Measurements from ENCODE around the gene ANO1. TPM values are rescaled to one million over a fixed set of nuclear protein-coding genes. Genes with fewer than 3 reads are reported as not detected.

ANO1 gene
- total and polyA plus RNA-seq, 4 donors = 7.8 to 64.8 (median 32.2) TPM

DNA sequence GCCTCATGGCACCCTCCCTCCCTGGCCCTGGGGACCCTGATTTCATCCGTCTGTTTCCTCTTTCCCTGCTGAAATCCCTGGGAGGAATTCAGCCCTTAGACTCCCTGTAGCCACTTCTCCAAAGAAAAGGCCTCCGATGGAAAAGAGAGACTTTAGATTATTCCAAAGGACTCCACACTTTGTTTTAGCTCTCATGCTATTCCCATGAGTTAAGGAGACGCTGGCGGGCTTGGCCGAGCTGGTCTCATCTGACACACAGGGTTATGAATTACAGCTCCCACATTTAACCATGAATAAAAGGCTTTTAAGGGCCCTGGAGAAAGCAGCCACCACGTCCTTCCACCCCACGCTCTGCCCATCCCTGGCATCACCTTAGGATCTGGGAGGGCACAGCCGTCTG, 57.0 kb downstream of the ANO1 start:
- Histone ChIP-seq H3K9me3 (ENCODE audit: control insufficient read depth in 4 of 4, low read length in 3 of 4) (no peaks in the 10 kb centered on the region), H3K27ac (ENCODE audit: low read depth in 1 of 2, low read length in 2 of 2) (no peak overlapping the region), H3K4me1 (ENCODE audit: control insufficient read depth in 4 of 4, insufficient read depth in 4 of 4, low read length in 3 of 4) (no peaks in the 10 kb centered on the region), H3K36me3 (ENCODE audit: control insufficient read depth in 4 of 4, insufficient read depth in 3 of 4, low read depth in 1 of 4, low read length in 3 of 4) (peaks cover 1 to 60% (median 21%) of the 10 kb centered on the region in 4 donors), H3K9ac (ENCODE audit: low read depth in 1 of 2, low read length in 2 of 2) (no peak overlapping the region), H3K4me3 (ENCODE audit: low read depth in 1 of 3, low read length in 3 of 3) (no peak overlapping the region), H3K27me3 (ENCODE audit: control insufficient read depth in 4 of 4, insufficient read depth in 4 of 4, low read length in 3 of 4) (no peaks in the 10 kb centered on the region)
- TF ChIP-seq YY1 (IDR thresholded peaks at IDR 0.05) (no peak), NR2F2 (IDR thresholded peaks at IDR 0.05) (no peak)
- no peak for DNase-seq (ENCODE audit: low spot score)
- 78% methylated on average over 8 of the region's 8 CpGs for WGBS

DNA sequence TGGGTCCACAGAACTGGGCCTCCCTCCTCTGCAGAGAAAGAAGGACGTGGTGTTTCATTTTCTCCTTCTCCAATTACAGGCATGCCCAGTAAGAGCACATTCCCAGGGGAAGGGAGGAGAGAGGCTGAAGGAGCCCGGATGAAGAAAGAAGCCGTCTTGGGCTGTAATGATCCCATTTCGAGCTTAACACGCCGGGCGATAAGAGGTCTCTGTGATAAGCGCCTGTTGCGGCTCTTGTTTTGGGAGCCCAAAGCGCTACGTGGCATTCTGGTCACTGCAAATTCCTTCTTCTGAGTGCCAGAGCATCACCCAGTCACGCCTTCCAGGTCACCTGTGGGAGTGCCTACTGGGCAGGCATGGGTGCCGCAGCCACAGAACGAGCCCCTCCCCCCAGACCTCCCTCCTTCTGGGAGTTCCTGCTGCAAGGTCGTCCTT, 57.5 kb downstream of the ANO1 start:
- Histone ChIP-seq H3K36me3 (ENCODE audit: control insufficient read depth in 4 of 4, insufficient read depth in 3 of 4, low read depth in 1 of 4, low read length in 3 of 4) (peaks cover 1 to 61% (median 22%) of the 10 kb centered on the region in 4 donors), H3K4me3 (ENCODE audit: low read depth in 1 of 3, low read length in 3 of 3) (no peak overlapping the region), H3K4me1 (ENCODE audit: control insufficient read depth in 4 of 4, insufficient read depth in 4 of 4, low read length in 3 of 4) (no peaks in the 10 kb centered on the region), H3K9me3 (ENCODE audit: control insufficient read depth in 4 of 4, low read length in 3 of 4) (no peaks in the 10 kb centered on the region), H3K27ac (ENCODE audit: low read depth in 1 of 2, low read length in 2 of 2) (no peak overlapping the region), H3K27me3 (ENCODE audit: control insufficient read depth in 4 of 4, insufficient read depth in 4 of 4, low read length in 3 of 4) (no peaks in the 10 kb centered on the region), H3K9ac (ENCODE audit: low read depth in 1 of 2, low read length in 2 of 2) (no peak overlapping the region)
- WGBS = 80% methylated on average over 15 of the region's 15 CpGs
- TF ChIP-seq NR2F2 (IDR thresholded peaks at IDR 0.05) (no peak), JUND (IDR thresholded peaks at IDR 0.05) (no peak), FOXA1 (IDR thresholded peaks at IDR 0.05) (no peak), RAD21 (IDR thresholded peaks at IDR 0.05) (no peak), GABPA (IDR thresholded peaks at IDR 0.05 in 1 of 2, conservative IDR thresholded peaks at IDR 0.05 in 1 of 2) (no peak), TAF1 (conservative IDR thresholded peaks at IDR 0.05) (no peak), EGR1 (IDR thresholded peaks at IDR 0.05; ENCODE audit: low read depth in 2 of 2) (no peak), YY1 (IDR thresholded peaks at IDR 0.05) (no peak)
- TF ChIP-seq, protein P1, sequence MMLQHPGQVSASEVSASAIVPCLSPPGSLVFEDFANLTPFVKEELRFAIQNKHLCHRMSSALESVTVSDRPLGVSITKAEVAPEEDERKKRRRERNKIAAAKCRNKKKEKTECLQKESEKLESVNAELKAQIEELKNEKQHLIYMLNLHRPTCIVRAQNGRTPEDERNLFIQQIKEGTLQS (IDR thresholded peaks at IDR 0.05) = no peak
- TF ChIP-seq, protein P2, sequence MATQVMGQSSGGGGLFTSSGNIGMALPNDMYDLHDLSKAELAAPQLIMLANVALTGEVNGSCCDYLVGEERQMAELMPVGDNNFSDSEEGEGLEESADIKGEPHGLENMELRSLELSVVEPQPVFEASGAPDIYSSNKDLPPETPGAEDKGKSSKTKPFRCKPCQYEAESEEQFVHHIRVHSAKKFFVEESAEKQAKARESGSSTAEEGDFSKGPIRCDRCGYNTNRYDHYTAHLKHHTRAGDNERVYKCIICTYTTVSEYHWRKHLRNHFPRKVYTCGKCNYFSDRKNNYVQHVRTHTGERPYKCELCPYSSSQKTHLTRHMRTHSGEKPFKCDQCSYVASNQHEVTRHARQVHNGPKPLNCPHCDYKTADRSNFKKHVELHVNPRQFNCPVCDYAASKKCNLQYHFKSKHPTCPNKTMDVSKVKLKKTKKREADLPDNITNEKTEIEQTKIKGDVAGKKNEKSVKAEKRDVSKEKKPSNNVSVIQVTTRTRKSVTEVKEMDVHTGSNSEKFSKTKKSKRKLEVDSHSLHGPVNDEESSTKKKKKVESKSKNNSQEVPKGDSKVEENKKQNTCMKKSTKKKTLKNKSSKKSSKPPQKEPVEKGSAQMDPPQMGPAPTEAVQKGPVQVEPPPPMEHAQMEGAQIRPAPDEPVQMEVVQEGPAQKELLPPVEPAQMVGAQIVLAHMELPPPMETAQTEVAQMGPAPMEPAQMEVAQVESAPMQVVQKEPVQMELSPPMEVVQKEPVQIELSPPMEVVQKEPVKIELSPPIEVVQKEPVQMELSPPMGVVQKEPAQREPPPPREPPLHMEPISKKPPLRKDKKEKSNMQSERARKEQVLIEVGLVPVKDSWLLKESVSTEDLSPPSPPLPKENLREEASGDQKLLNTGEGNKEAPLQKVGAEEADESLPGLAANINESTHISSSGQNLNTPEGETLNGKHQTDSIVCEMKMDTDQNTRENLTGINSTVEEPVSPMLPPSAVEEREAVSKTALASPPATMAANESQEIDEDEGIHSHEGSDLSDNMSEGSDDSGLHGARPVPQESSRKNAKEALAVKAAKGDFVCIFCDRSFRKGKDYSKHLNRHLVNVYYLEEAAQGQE (IDR thresholded peaks at IDR 0.05) = no peak
- no peak for DNase-seq (ENCODE audit: low spot score)

DNA sequence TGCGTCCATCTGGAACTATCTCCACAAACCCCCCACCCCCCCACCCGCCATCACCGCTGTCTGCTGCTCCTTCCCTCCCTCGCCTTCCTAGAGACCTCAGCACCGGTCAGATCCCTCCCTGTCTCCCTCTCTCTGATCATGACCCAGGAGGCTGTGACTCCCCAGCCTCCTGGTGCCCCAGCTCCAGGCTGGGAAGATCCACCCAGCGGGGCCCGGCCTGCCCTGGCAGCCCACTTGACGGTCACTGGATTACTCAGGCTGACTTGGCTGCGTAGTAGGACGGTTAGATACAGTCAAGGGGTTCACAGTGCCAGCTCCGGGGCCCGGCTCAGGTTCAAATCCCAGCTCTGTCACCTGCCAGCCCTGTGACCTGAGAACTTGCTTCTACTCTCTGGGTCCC, 59.3 kb downstream of the ANO1 start:
- Histone ChIP-seq H3K9ac (ENCODE audit: low read depth in 1 of 2, low read length in 2 of 2) (no peak overlapping the region), H3K4me3 (ENCODE audit: low read depth in 1 of 3, low read length in 3 of 3) (no peak overlapping the region), H3K27ac (ENCODE audit: low read depth in 1 of 2, low read length in 2 of 2) (no peak overlapping the region), H3K4me1 (ENCODE audit: control insufficient read depth in 4 of 4, insufficient read depth in 4 of 4, low read length in 3 of 4) (no peaks in the 10 kb centered on the region), H3K36me3 (ENCODE audit: control insufficient read depth in 4 of 4, insufficient read depth in 3 of 4, low read depth in 1 of 4, low read length in 3 of 4) (peaks cover 1 to 65% (median 21%) of the 10 kb centered on the region in 4 donors), H3K27me3 (ENCODE audit: control insufficient read depth in 4 of 4, insufficient read depth in 4 of 4, low read length in 3 of 4) (no peaks in the 10 kb centered on the region), H3K9me3 (ENCODE audit: control insufficient read depth in 4 of 4, low read length in 3 of 4) (no peaks in the 10 kb centered on the region)
- DNase-seq (ENCODE audit: low spot score) = no peak
- TF ChIP-seq NR2F2 (IDR thresholded peaks at IDR 0.05) = no peak
- whole genome bisulfite sequencing = 94% methylated on average over 12 of the region's 12 CpGs

DNA sequence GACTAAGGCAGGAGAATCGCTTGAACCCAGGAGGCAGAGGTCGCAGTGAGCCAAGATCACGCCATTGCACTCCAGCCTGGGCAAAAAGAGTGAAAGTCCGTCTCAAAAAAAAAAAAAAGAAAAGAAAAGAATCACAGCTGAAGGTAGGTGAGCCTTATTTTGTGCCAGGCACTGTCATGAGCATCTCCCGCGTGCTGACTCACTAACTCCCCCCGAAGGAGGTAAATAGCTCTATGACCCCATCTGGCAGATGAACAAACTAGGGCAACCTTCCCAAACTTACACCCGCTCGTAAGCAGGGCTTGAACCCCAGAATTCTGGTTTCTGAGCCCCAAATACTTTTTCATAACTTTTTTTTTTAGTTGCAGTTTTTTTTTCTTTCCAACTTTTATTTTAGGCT, 60.3 kb downstream of the ANO1 start:
- no peak overlapping the region for H3K4me3 ChIP-seq (ENCODE audit: low read depth in 1 of 3, low read length in 3 of 3)
- H3K27ac ChIP-seq (ENCODE audit: low read depth in 1 of 2, low read length in 2 of 2) = no peak overlapping the region
- H3K9ac ChIP-seq (ENCODE audit: low read depth in 1 of 2, low read length in 2 of 2) = no peak overlapping the region
- no peaks in the 10 kb centered on the region for H3K27me3 ChIP-seq (ENCODE audit: control insufficient read depth in 4 of 4, insufficient read depth in 4 of 4, low read length in 3 of 4)
- no peak for DNase-seq (ENCODE audit: low spot score)
- H3K9me3 ChIP-seq (ENCODE audit: control insufficient read depth in 4 of 4, low read length in 3 of 4) = no peaks in the 10 kb centered on the region
- WGBS = 86% methylated on average over 9 of the region's 9 CpGs
- no peaks in the 10 kb centered on the region for H3K4me1 ChIP-seq (ENCODE audit: control insufficient read depth in 4 of 4, insufficient read depth in 4 of 4, low read length in 3 of 4)
- H3K36me3 ChIP-seq (ENCODE audit: control insufficient read depth in 4 of 4, insufficient read depth in 3 of 4, low read depth in 1 of 4, low read length in 3 of 4) = peaks cover 1 to 55% (median 15%) of the 10 kb centered on the region in 4 donors
- TF ChIP-seq YY1 (IDR thresholded peaks at IDR 0.05) (no peak), FOXA2 (IDR thresholded peaks at IDR 0.05) (no peak), RXRA (IDR thresholded peaks at IDR 0.05) (no peak), FOXA1 (IDR thresholded peaks at IDR 0.05) (no peak), RAD21 (IDR thresholded peaks at IDR 0.05) (no peak), TAF1 (conservative IDR thresholded peaks at IDR 0.05) (no peak), SP1 (IDR thresholded peaks at IDR 0.05) (no peak), EGR1 (IDR thresholded peaks at IDR 0.05; ENCODE audit: low read depth in 2 of 2) (no peak), GABPA (IDR thresholded peaks at IDR 0.05 in 1 of 2, conservative IDR thresholded peaks at IDR 0.05 in 1 of 2) (no peak), NR2F2 (IDR thresholded peaks at IDR 0.05) (no peak), JUND (IDR thresholded peaks at IDR 0.05) (no peak)
- TF ChIP-seq, protein P3, sequence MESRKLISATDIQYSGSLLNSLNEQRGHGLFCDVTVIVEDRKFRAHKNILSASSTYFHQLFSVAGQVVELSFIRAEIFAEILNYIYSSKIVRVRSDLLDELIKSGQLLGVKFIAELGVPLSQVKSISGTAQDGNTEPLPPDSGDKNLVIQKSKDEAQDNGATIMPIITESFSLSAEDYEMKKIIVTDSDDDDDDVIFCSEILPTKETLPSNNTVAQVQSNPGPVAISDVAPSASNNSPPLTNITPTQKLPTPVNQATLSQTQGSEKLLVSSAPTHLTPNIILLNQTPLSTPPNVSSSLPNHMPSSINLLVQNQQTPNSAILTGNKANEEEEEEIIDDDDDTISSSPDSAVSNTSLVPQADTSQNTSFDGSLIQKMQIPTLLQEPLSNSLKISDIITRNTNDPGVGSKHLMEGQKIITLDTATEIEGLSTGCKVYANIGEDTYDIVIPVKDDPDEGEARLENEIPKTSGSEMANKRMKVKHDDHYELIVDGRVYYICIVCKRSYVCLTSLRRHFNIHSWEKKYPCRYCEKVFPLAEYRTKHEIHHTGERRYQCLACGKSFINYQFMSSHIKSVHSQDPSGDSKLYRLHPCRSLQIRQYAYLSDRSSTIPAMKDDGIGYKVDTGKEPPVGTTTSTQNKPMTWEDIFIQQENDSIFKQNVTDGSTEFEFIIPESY (IDR thresholded peaks at IDR 0.05) = no peak
- TF ChIP-seq, protein P1 (IDR thresholded peaks at IDR 0.05) = no peak
- TF ChIP-seq, protein P4, sequence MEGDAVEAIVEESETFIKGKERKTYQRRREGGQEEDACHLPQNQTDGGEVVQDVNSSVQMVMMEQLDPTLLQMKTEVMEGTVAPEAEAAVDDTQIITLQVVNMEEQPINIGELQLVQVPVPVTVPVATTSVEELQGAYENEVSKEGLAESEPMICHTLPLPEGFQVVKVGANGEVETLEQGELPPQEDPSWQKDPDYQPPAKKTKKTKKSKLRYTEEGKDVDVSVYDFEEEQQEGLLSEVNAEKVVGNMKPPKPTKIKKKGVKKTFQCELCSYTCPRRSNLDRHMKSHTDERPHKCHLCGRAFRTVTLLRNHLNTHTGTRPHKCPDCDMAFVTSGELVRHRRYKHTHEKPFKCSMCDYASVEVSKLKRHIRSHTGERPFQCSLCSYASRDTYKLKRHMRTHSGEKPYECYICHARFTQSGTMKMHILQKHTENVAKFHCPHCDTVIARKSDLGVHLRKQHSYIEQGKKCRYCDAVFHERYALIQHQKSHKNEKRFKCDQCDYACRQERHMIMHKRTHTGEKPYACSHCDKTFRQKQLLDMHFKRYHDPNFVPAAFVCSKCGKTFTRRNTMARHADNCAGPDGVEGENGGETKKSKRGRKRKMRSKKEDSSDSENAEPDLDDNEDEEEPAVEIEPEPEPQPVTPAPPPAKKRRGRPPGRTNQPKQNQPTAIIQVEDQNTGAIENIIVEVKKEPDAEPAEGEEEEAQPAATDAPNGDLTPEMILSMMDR (IDR thresholded peaks at IDR 0.05; ENCODE audit: low read depth, low read length, missing input control) = no peak

Measured in liver (tissue), 9 donors.